Mesothelial cell of epicardium (in vitro differentiated cells): ENCODE data around the gene LAG3. TPM values are rescaled to one million over a fixed set of nuclear protein-coding genes. Genes with fewer than 3 reads are reported as not detected.
A peak's percentile ranks its signal among the peaks of the same experiment; 100 is the strongest.

Experiments
- DNase-seq, 2 experiments: peaks; one replicate each; pipeline ENCODE4 v3.0.0; 2021; ENCODE audit warnings: low spot score in 2 of 2; ENCODE audit not compliant: unreplicated experiment in 2 of 2
- H3K27ac Mint-ChIP-seq: 2 replicates; pipeline ENCODE4 v1.8.0; 2021; ENCODE audit warnings: mixed read lengths
- H3K27me3 Mint-ChIP-seq: 2 replicates; pipeline ENCODE4 v1.8.0; 2021; ENCODE audit warnings: low read depth, mixed read lengths
- H3K36me3 Mint-ChIP-seq: 2 replicates; pipeline ENCODE4 v1.8.0; 2021; ENCODE audit warnings: mixed read lengths
- H3K4me1 Mint-ChIP-seq: 2 replicates; pipeline ENCODE4 v1.8.0; 2021; ENCODE audit warnings: mixed read lengths
- H3K4me3 Mint-ChIP-seq: 2 replicates; pipeline ENCODE4 v1.8.0; 2021; ENCODE audit warnings: mild to moderate bottlenecking, moderate library complexity, mixed read lengths
- H3K9me3 Mint-ChIP-seq: 2 replicates; pipeline ENCODE4 v1.8.0; 2021; ENCODE audit warnings: mixed read lengths
- CTCF ChIP-seq: fragments of 200-600 bp; sonication (generic); IDR thresholded peaks from one replicate; pipeline ENCODE4 v1.5.0; 2021; ENCODE audit warnings: antibody characterized with exemption; ENCODE audit not compliant: unreplicated experiment
- total RNA-seq: library from RNA; stranded (reverse); gene quantifications from 3 replicates; pipeline ENCODE4 v1.2.1, GENCODE V29; 2021

Gene LAG3
- 2.7 to 3.8 TPM (median 3.5 TPM) in 3 replicates for total RNA-seq

- H3K27ac Mint-ChIP-seq, result no peak within 1 kb of the TSS
- H3K9me3 Mint-ChIP-seq, result no peaks in the 10 kb centered on the region
- peaks cover 31% of the 10 kb centered on the region for H3K36me3 Mint-ChIP-seq
- DNase-seq, result no peak
- peaks cover 47% of the 10 kb centered on the region for H3K27me3 Mint-ChIP-seq
- H3K4me3 Mint-ChIP-seq, result no peak within 1 kb of the TSS
- no peak for TF ChIP-seq CTCF
- H3K4me1 Mint-ChIP-seq, result peaks cover 21% of the 10 kb centered on the region
Observed at GRCh38 chr12:6772331-6772695, at the start of gene LAG3. Gene LAG3, plus strand, starts transcription at chr12:6772520. Its CDS starts 333 bp downstream, at chr12:6772853.

- H3K4me1 Mint-ChIP-seq, result peaks cover 17% of the 10 kb centered on the region
- peaks cover 4% of the 10 kb centered on the region for H3K9me3 Mint-ChIP-seq
- TF ChIP-seq CTCF, result no peak
- H3K36me3 Mint-ChIP-seq, result peaks cover 5% of the 10 kb centered on the region
- no peak for DNase-seq
- H3K27ac Mint-ChIP-seq, result peak overlapping the region; percentile 35
- H3K27me3 Mint-ChIP-seq, result peaks cover 17% of the 10 kb centered on the region
- peak overlapping the region; percentile 20 for H3K4me3 Mint-ChIP-seq
Observed at GRCh38 chr12:6722863-6723262, 49.5 kb upstream of the LAG3 start.

- TF ChIP-seq CTCF, result no peak
- Mint-ChIP-seq H3K27me3 (peaks cover 17% of the 10 kb centered on the region), H3K9me3 (peaks cover 4% of the 10 kb centered on the region), H3K4me3 (peak within 1 kb of the TSS; percentile 76), H3K4me1 (peaks cover 17% of the 10 kb centered on the region), H3K27ac (peak within 1 kb of the TSS; percentile 83), H3K36me3 (peaks cover 5% of the 10 kb centered on the region)
- DNase-seq, result peak; percentile 80 to 89
Observed at GRCh38 chr12:6723607-6724408, 48.5 kb upstream of the LAG3 start, which contains the start of gene COPS7A. Gene COPS7A, plus strand, starts transcription at chr12:6724046. Its CDS starts 611 bp downstream, at chr12:6724657.

GRCh38 chr12:6724409-6724797, 47.9 kb upstream of the LAG3 start:
- Mint-ChIP-seq H3K4me3 (peak overlapping the region; percentile 76), H3K27ac (peak overlapping the region; percentile 83), H3K27me3 (peaks cover 14% of the 10 kb centered on the region), H3K4me1 (peaks cover 17% of the 10 kb centered on the region), H3K9me3 (peaks cover 4% of the 10 kb centered on the region), H3K36me3 (peaks cover 5% of the 10 kb centered on the region)
- no peak for TF ChIP-seq CTCF
- peak in 1 of 2 experiments; percentile 40 for DNase-seq

GRCh38 chr12:6725350-6725749, 47.0 kb upstream of the LAG3 start:
- Mint-ChIP-seq H3K4me1 (peaks cover 17% of the 10 kb centered on the region), H3K27me3 (peaks cover 10% of the 10 kb centered on the region), H3K4me3 (peak overlapping the region; percentile 76), H3K36me3 (peaks cover 15% of the 10 kb centered on the region), H3K27ac (no peak overlapping the region), H3K9me3 (peaks cover 4% of the 10 kb centered on the region)
- DNase-seq, result no peak
- TF ChIP-seq CTCF, result no peak
